Stimulated activated memory B cell treated with anti-CD40 and anti-IgM and Interleukin-4, amounts not matched to agents 10 μg/mL and 1 μg/mL and 100 μg/mL, for 72 hours (primary cell): ENCODE measurements around the gene LRFN4.

Experiments
- ATAC-seq: fragments of 150-1000 bp; cut with Tn5 transposase; 2 replicates; pipeline ENCODE4 v1.10.0; 2021
- H3K27ac Mint-ChIP-seq: one replicate; pipeline ENCODE4 v1.8.0; 2022; ENCODE audit warnings: mild to moderate bottlenecking, mixed read lengths
- H3K27me3 Mint-ChIP-seq: one replicate; pipeline ENCODE4 v1.8.0; 2022; ENCODE audit warnings: mixed read lengths
- H3K36me3 Mint-ChIP-seq: one replicate; pipeline ENCODE4 v1.8.0; 2022; ENCODE audit warnings: mixed read lengths
- H3K4me1 Mint-ChIP-seq: one replicate; pipeline ENCODE4 v1.8.0; 2022; ENCODE audit warnings: mixed read lengths
- H3K4me3 Mint-ChIP-seq: one replicate; pipeline ENCODE4 v1.8.0; 2022; ENCODE audit warnings: mild to moderate bottlenecking, moderate library complexity, mixed read lengths
- H3K9me3 Mint-ChIP-seq: one replicate; pipeline ENCODE4 v1.8.0; 2022; ENCODE audit warnings: mixed read lengths

LRFN4 gene

GRCh38 chr11:66842501-66842895 lies 14.4 kb upstream of the LRFN4 start:
- no peak for ATAC-seq
- Mint-ChIP-seq H3K4me3 (peak overlapping the region; percentile 97), H3K36me3 (peaks cover 17% of the 10 kb centered on the region), H3K27ac (peak overlapping the region; percentile 97), H3K9me3 (no peaks in the 10 kb centered on the region), H3K4me1 (peaks cover 52% of the 10 kb centered on the region), H3K27me3 (no peaks in the 10 kb centered on the region)

- peak within 1 kb of the TSS; percentile 97 for H3K27ac Mint-ChIP-seq
- peak; percentile 97 for ATAC-seq
- no peaks in the 10 kb centered on the region for H3K27me3 Mint-ChIP-seq
- H3K36me3 Mint-ChIP-seq: peaks cover 17% of the 10 kb centered on the region
- no peaks in the 10 kb centered on the region for H3K9me3 Mint-ChIP-seq
- peak within 1 kb of the TSS; percentile 97 for H3K4me3 Mint-ChIP-seq
- peaks cover 52% of the 10 kb centered on the region for H3K4me1 Mint-ChIP-seq
Observed at GRCh38 chr11:66842896-66843775, 13.7 kb upstream of the LRFN4 start, which contains the start of gene RCE1. Gene RCE1, plus strand, starts transcription at chr11:66843441. Its CDS starts 15 bp downstream, at chr11:66843456.

- Mint-ChIP-seq H3K4me3 (peak overlapping the region; percentile 81), H3K9me3 (no peaks in the 10 kb centered on the region), H3K27me3 (no peaks in the 10 kb centered on the region), H3K36me3 (peaks cover 17% of the 10 kb centered on the region), H3K27ac (peak overlapping the region; percentile 97), H3K4me1 (peaks cover 52% of the 10 kb centered on the region)
- ATAC-seq: no peak
Observed at GRCh38 chr11:66843776-66844495, 12.9 kb upstream of the LRFN4 start.

GRCh38 chr11:66844496-66845142 lies 12.2 kb upstream of the LRFN4 start:
- ATAC-seq: no peak
- Mint-ChIP-seq H3K27ac (peak overlapping the region; percentile 97), H3K27me3 (no peaks in the 10 kb centered on the region), H3K4me3 (peak overlapping the region; percentile 81), H3K4me1 (peaks cover 52% of the 10 kb centered on the region), H3K9me3 (no peaks in the 10 kb centered on the region), H3K36me3 (peaks cover 17% of the 10 kb centered on the region)

GRCh38 chr11:66845143-66845875 lies 11.6 kb upstream of the LRFN4 start:
- Mint-ChIP-seq H3K9me3 (no peaks in the 10 kb centered on the region), H3K4me3 (no peak overlapping the region), H3K27ac (no peak overlapping the region), H3K27me3 (no peaks in the 10 kb centered on the region), H3K36me3 (peaks cover 15% of the 10 kb centered on the region), H3K4me1 (peaks cover 46% of the 10 kb centered on the region)
- ATAC-seq: no peak

GRCh38 chr11:66845876-66846212 lies 11.0 kb upstream of the LRFN4 start:
- H3K9me3 Mint-ChIP-seq: no peaks in the 10 kb centered on the region
- H3K27ac Mint-ChIP-seq: no peak overlapping the region
- peaks cover 45% of the 10 kb centered on the region for H3K4me1 Mint-ChIP-seq
- H3K4me3 Mint-ChIP-seq: no peak overlapping the region
- peaks cover 9% of the 10 kb centered on the region for H3K36me3 Mint-ChIP-seq
- no peak for ATAC-seq
- no peaks in the 10 kb centered on the region for H3K27me3 Mint-ChIP-seq

GRCh38 chr11:66846671-66847091 lies 10.2 kb upstream of the LRFN4 start:
- H3K9me3 Mint-ChIP-seq: no peaks in the 10 kb centered on the region
- no peaks in the 10 kb centered on the region for H3K27me3 Mint-ChIP-seq
- peaks cover 8% of the 10 kb centered on the region for H3K36me3 Mint-ChIP-seq
- H3K4me1 Mint-ChIP-seq: peaks cover 42% of the 10 kb centered on the region
- ATAC-seq: no peak
- no peak overlapping the region for H3K4me3 Mint-ChIP-seq
- no peak overlapping the region for H3K27ac Mint-ChIP-seq

GRCh38 chr11:66847461-66848232 lies 9.2 kb upstream of the LRFN4 start:
- peaks cover 39% of the 10 kb centered on the region for H3K4me1 Mint-ChIP-seq
- no peaks in the 10 kb centered on the region for H3K27me3 Mint-ChIP-seq
- peaks cover under 1% of the 10 kb centered on the region for H3K36me3 Mint-ChIP-seq
- no peak for ATAC-seq
- H3K9me3 Mint-ChIP-seq: no peaks in the 10 kb centered on the region
- no peak overlapping the region for H3K4me3 Mint-ChIP-seq
- no peak overlapping the region for H3K27ac Mint-ChIP-seq

- Mint-ChIP-seq H3K27me3 (no peaks in the 10 kb centered on the region), H3K4me3 (no peak overlapping the region), H3K9me3 (no peaks in the 10 kb centered on the region), H3K4me1 (peaks cover 36% of the 10 kb centered on the region), H3K27ac (no peak overlapping the region), H3K36me3 (no peaks in the 10 kb centered on the region)
- ATAC-seq: no peak
Observed at GRCh38 chr11:66848671-66849500, 8.0 kb upstream of the LRFN4 start.

- H3K27me3 Mint-ChIP-seq: no peaks in the 10 kb centered on the region
- H3K27ac Mint-ChIP-seq: no peak overlapping the region
- H3K36me3 Mint-ChIP-seq: no peaks in the 10 kb centered on the region
- peaks cover 28% of the 10 kb centered on the region for H3K4me1 Mint-ChIP-seq
- no peak overlapping the region for H3K4me3 Mint-ChIP-seq
- H3K9me3 Mint-ChIP-seq: no peaks in the 10 kb centered on the region
- ATAC-seq: no peak
Observed at GRCh38 chr11:66849501-66850234, 7.2 kb upstream of the LRFN4 start.

- Mint-ChIP-seq H3K4me1 (peaks cover 23% of the 10 kb centered on the region), H3K9me3 (no peaks in the 10 kb centered on the region), H3K27ac (peak overlapping the region; percentile 41), H3K27me3 (no peaks in the 10 kb centered on the region), H3K36me3 (no peaks in the 10 kb centered on the region), H3K4me3 (no peak overlapping the region)
- ATAC-seq: no peak
Observed at GRCh38 chr11:66850235-66850587, 6.7 kb upstream of the LRFN4 start.

- Mint-ChIP-seq H3K27ac (peak overlapping the region; percentile 41), H3K4me1 (peaks cover 22% of the 10 kb centered on the region), H3K27me3 (no peaks in the 10 kb centered on the region), H3K9me3 (no peaks in the 10 kb centered on the region), H3K4me3 (peak overlapping the region; percentile 30), H3K36me3 (no peaks in the 10 kb centered on the region)
- ATAC-seq: no peak
Observed at GRCh38 chr11:66850588-66851238, 6.2 kb upstream of the LRFN4 start.

GRCh38 chr11:66851239-66851596 lies 5.6 kb upstream of the LRFN4 start:
- Mint-ChIP-seq H3K4me3 (no peak overlapping the region), H3K9me3 (no peaks in the 10 kb centered on the region), H3K27me3 (no peaks in the 10 kb centered on the region), H3K27ac (no peak overlapping the region), H3K36me3 (no peaks in the 10 kb centered on the region), H3K4me1 (peaks cover 22% of the 10 kb centered on the region)
- ATAC-seq: no peak
